NOMO-1 (cell line): ENCODE measurements around the gene RNF41.
"Not testable (repeated sequence)": the region's sequence is repeated elsewhere in the genome, so short reads cannot be mapped to it uniquely, and the experiment has no call there.

Source experiments
- DNase-seq, 2 experiments: peaks; one replicate each; lab custom pipeline; 2025; ENCODE audit not compliant: unreplicated experiment in 2 of 2; lab: John Stamatoyannopoulos, UW

Gene RNF41

DNA sequence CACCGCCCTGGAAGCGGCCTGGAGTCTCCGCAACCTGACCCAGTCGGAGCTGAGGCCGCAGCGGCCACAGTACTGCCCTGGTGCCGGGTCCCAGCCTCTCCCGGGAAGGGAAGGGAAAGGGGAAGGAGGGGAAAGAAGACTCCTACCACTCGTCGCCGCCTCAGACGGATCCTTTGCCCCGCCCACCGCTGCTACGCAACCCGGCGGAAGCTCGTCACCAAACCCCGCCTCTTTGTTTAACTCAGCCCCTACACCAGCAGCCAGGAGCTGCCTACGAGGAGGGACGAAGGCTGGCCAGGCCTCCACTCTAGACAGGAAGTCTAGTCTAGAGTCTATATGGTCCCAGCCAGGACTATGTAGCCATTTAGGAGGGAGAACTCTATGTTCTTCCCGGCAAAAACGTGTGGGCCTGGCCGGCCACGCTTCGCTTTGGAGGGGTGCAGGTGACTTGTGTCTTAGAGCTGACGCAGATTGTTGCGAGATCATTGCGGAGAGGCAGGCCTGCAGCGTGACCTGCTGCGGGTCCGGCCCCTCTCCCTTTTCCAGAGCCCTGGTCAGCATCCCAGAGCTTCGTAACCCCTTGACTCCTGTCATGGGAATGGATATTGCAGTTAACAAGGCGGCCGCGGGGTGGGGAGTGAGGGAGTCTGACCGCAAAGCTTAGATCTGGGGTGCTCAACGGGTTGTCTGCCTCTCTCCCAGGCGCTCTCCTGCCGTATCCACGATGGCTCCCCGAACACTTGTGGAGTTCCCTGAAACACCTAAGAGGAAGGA, at the start of gene RNF41:
Gene RNF41 (minus strand): TSS at position 166 of the 774 bp plus-strand sequence. CDS start 7,875 bp downstream, outside the sequence.
- DNase-seq: peak; percentile 96

DNA sequence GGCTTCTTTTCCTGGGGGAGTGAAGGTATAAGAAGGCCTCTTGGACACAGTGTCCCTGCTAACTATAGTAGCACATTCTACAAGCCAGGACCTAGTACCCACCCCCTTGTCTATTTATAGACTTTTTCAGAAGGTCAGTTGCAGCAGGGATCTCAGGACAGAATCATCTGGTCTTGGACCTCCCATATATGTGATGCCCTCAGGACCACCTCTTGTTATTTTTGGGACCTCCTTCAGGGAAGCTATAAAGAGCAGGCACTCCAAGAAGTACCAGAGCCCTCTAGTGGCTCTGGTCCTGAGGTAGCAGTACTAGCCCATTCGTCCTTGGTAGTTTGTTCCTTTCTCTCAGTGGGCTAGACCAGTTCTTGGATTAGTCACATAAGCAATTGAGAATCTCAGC, 49.3 kb upstream of the RNF41 start:
- peak in 1 of 2 experiments; percentile 17 for DNase-seq

DNA sequence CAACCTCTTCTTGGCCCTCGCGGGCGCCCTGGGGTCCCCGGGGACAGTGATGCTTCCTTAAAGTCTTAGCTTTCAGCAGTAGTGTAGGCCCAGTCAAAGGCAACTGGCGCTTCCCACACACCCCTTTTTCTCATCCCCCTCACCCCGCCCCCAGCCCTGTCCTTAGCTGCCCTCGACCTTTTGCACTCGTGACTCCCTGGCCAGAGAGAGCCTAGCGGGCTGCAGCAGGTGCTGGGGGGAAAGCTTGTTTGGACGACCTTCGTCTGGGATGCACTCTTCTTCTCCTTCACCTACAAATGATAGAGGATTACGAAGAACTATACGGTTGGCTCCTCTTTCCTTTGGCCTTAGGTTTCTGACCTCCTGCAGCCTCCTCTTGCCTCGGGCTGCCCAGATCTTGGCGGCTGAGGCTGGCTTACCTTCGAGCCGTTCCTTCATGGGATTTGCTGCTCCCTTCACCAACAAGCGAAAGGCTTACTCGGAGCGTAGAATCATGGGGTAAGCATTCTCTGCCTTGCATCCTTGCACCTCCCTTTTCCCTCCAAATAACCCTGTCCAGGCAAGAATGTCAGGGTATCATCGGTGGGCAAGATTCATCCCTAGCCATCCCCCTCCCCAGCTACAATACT, 45.8 kb upstream of the RNF41 start:
- DNase-seq: no peak

DNA sequence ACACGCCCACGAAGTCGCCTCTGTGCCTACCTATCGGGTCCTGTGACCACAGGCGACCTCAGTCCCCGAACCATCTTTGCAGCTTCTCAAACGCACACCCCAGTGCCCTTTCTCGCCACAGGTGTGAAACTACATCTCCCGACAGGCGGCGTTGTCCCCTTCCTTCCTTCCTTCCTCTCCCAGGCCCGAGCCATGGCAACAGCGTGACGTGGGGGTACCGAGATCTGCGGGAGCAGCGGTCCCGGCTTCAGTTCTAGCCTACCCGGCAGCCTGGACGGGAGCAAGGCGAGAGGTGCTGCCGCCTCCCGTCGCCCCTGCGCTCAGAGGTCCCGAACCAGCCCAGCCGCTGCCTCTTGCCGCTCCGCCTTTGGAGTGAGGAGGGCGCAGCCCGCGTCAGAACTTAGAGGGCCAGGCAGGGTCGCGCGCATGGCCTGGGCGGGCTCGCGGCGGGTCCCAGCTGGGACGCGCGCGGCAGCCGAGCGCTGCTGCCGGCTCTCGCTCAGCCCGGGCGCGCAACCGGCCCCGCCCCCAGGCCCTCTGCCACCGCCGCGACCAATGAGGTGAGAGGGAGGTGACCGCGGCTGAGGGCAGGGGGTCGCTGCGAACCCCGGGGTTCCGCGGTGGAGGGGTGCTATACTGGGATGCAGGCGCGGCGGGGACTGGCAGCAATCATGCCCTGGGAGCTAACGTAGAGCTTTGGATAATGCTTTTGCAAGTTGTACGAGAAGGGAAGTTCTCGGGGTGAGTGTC, 45.1 kb upstream of the RNF41 start, which contains the start of gene COQ10A:
Gene COQ10A (plus strand): TSS at position 250 of the 750 bp plus-strand sequence. CDS start 177 bp downstream, at position 427.
- DNase-seq: peak; percentile 80 to 85

DNA sequence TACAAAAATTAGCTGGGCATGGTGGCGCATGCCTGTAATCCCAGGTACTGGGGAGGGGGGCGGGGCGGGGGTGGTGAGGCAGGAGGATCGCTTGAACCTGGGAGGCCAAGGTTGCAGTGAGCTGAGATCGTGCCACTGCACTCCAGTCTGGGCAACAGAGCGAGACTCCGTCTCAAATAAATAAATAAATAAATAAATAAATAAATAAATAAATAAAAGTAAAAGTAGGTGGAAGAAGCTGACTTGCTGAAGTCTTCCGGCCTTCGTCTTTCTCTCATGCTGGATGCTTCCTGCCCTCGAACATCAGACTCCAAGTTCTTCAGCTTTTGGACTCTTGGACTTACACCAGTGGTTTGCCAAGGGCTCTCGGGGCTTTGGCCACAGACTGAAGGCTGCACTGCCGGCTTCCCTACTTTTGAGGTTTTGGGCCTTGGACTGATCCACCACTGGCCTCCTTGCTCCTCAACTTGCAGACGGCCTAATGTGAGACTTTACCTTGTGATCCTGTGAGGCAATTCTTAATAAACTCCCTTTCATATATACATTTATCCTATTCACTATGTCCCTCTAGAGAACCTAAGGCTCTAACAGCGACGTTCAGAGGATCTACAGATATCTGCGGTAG, 44.5 kb upstream of the RNF41 start:
- not testable (repeated sequence) for DNase-seq

DNA sequence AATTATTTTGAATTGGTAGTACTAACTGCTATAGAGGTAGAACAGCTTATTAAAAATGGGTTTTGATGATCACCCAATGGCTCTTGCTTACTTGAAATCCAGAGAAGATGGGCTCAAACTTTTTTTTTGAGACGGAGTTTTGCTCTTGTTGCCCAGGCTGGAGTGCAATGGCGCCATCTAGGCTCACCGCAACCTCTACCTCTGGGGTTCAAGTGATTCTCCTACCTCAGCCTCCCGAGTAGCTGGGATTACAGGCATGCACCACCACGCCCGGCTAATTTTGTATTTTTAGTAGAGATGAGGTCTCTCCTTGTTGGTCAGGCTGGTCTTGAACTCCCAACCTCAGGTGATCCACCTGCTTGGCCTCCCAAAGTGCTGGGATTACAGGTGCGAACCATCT, 41.2 kb upstream of the RNF41 start:
- not testable (repeated sequence) for DNase-seq

DNA sequence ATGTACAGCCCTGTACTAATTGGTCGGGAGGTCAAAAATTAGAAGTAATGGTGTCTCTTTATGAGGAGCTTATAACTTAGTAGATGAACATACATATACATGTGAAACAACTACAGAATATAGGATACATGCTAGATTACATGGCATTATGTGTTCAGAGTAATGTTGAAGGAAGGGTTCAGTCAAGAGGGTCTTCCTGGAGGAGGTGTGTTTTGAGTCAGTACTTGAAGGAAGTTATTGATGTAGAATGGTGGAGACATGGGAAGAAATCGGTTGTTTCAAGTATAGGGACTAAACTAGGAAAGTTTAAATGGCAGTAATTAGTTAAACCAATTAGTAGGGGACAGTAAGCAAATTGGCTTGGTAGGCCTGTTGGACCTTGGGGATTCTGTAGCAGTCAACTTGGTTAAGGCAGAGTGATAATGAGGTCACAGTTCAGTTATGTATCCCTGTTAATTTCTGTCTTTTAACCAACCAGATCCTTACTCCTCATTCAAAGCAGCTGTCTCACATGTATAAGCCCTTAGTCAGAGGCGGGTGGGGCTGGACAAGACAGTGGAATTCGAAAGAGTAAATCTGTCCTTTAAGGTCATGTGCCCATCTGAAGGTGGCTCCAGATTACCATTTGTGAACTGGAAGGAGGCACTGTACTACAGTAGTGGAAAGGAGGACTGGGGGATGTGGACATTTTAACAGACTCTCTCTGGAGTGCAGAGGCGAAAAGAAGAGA, 39.9 kb upstream of the RNF41 start:
- DNase-seq: no peak

DNA sequence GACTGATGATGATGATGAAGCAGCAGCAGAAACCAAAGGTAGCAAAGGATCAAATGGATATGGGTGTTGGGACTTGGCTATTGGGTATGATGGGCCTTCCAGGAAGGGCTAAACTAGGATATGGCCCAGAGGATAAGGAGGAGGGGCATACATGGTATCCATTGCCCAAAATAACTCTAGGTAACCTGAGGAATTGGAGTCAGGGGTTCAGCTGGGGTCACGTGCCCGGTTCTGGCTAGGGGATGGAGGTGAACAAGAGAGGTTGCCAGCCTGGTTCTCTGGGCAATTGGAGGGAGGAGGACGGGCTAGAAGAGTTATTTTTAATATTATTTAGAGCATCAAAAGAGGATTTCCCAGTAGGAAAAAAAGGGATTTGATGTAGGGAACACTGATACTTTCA, 39.2 kb upstream of the RNF41 start:
- no peak for DNase-seq

DNA sequence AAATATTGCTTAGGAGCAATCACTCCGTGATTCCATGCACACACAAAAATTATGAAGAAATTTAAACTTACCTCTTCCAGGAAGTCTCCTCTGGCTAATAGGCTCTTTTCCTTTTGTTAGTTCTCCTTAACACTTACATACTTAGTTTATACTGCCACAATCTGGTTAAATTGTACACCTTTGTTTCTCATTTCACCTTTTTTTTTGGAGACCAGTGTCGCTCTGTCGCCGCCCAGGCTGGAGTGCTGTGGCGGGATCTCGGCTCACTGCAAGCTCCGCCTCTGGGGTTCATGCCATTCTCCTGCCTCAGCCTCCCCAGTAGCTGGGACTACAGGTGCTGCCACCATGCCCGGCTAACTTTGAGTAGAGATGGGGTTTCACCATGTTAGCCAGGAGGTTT, 38.7 kb upstream of the RNF41 start:
- no peak for DNase-seq

DNA sequence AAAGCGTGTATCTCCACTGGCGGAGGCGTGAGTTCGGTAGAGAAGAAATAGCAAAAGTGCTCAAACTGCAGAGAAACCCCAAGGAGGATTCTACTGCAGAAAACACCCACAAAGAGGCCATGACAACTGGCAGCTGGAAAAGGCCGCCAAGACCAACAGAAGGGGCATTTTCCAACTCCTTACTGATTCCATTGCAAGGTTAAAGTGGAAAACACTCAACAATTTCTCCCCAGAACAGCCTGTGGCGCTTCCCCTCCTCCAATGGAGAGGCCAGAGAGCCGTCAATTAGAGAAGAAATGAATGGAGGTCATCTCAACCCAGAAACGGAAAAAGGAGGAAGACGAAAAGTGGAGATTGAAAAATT, 37.1 kb upstream of the RNF41 start:
- DNase-seq: peak; percentile 27 to 34

DNA sequence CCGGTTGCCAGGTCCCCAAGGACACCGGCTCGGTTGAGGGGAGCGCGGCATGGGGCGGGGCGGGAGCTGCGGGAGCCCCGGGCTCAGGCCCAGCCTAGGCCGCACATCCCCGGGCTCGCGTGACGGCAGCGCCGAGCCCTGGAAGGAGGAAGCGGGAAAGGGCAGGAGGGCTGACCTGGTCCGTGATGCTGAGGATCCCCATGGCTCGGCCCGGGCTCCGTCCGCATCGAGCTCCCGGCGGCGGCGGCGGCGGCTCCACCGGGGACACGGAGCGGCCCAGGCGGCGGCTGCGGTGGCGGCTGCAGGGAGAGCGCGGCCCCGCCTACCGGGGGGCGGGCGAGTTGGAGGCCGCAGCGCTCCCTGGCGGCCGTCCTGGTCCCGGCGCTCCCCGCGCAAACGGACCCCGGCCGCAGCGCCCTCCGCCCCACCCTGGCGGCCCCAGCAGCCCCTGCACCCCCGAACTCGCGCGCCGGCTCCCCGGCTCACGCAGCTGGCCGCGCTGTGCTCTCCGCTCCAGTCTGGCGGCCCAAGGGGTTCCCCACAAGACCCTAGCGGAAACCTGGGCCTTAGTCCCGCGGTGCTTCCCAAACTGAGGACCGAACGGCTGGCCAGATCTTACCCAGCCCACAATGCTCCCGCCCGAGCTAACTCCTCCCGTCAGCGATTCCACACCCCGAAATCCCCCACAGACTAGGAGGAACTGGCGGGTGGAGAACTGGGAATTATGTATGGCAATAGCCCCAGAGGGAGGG, 36.5 kb upstream of the RNF41 start, which contains the start of gene ANKRD52:
Gene ANKRD52 (minus strand): TSS at position 317 of the 752 bp plus-strand sequence. CDS start 115 bp downstream, at position 202.
- DNase-seq: peak; percentile 65 to 76

DNA sequence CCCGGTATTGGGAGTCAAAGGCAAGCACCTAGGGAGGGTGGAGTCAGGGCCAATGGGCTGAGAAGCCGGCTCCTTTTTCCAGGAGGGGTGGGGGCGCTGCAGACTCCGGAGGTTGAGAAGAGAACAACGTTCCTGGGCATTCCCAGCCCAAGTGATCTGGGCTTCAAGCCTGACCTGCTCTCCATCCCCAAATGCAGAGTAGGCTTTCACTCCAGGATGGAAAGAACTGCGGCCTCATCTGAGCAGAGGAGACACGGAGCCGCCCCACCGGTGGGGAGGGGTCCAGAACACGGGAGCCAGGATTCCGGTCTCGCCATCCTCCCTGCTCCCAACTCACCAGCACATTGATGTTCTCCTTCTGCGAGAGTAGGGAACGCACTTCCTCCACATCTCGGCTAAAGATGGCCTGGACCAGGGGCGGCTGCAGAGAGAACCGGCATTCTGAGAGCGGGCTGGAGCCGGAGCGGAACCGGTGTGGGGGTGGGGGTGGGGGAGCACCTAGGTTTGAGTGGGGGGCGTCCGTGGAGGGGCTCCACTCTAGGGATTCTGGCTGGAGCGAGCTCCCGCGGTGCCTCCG, 35.9 kb upstream of the RNF41 start:
- no peak for DNase-seq

DNA sequence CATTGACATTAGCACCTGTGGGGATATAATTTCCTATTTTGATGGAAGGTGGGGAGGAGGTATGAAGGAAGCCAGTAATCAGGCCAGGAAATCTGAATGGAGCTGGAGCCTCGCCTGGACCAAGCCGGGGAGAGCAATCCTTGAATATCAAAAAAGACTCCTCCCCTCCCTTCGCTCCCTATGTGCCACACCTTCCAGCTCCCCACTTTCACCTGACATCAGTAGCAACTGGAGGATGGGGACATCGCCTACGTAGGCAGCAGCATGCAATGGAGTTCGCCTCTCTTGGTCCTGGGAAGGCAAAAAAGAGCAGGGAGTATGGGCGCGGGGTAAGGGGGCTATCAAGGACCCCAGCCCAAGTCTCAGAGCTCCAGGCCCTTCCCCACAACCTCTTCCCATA, 35.3 kb upstream of the RNF41 start:
- no peak for DNase-seq

DNA sequence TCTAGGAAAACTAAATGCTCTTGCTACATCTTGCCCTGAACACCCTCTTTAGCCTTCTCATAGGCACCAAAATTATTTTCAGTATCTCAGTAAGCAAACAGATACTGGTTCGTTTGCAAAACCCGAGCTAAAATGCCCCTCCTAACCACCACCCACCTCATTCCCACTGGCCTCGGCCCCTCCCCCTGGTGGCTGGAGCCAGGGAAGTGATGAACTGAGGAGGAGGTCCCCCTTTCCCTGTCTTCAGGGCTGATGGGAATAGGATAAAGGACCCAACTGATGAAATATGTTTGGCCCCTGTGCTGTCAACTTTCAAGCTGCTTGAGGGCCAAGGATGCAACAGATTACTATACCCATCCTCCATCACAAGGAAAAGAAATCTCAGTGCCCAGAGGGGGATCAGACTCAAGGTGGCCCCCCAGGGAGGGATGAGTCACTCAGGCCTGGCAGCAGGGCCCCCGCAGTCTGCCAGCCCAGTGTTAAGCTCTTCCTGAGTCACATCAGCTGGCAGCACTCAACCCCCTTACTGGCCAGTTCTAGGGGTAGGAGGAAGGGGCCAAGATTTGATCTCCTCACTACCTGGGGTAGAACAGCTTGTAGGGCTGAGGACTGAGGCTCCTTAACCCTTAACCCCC, 34.7 kb upstream of the RNF41 start:
- no peak for DNase-seq

DNA sequence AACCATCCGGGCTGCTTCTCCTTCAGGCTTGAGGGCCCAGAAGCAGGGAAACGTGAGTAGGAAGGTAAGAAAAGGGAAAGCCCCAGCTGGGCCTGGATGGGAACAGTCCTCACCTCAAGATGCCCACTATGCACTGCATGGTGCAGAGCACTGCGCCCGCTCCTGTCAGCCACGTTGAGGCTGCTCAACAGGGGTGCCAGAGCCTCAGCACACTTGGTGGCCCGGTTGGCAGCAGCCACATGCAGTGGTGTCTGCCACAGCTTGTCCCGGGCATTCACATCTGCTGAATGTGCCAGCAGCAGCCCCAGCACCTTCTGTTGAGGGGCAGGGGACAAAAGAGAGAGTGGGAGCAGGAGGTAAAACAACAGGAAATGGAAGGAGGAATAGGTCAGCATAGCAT, 33.9 kb upstream of the RNF41 start:
- no peak for DNase-seq

DNA sequence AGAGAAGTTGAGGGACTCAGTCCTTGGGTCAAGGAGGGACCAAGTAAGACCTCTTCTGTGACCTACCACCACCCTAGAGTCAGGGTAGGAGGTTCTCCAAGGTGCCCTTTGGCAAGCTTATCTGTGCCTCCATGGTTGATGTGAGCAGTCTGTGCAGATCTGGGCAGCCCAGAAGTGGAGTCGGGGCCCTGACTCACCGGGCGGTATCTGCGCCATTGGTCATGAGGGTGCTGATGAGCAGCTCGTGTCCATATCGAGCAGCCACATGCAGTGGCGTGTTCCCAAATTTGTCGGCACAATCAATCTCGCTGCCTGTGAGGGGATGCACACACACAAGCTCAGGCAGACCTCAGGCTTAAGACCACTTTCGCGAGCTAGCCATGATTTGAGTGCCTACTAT, 31.4 kb upstream of the RNF41 start:
- no peak for DNase-seq

DNA sequence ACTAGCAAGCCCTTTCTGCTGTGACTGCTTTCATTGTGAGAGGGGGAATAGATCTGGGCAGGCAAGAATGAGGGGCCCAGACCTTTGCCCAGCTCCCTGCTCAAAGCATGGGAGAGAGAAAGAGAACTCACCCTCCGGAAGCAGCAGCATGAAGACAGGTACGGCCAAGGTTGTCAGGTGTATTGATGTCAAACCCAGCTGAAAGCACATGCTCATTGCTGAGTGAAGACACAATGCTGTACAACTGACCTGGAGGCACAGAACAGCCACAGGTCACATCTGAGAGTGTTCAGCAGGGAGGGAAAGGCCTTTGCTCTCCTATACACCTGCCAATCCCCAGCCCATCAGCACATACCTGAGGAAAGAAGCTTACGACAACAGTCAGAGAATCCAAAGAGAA, 30.9 kb upstream of the RNF41 start:
- no peak for DNase-seq

DNA sequence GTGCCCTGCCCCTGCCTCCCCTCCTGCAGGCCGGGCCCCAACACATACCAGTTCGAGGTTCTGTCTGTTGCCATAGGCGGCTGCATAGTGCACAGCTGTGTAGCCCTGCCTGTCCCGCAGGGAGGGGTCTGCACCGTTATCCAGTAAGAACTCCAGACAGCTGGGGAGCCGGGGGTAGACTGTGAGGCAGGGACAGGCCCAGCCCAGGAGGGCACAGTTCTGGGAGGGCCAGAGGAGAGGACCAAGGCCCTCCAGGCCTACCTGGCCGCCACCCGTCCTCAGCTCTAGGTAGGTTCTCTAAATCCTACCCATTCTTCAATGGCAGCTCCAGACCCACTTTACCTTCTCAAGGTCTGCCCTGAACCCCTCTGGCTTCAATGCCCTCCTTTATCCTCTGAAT, 27.0 kb upstream of the RNF41 start:
- DNase-seq: no peak

DNA sequence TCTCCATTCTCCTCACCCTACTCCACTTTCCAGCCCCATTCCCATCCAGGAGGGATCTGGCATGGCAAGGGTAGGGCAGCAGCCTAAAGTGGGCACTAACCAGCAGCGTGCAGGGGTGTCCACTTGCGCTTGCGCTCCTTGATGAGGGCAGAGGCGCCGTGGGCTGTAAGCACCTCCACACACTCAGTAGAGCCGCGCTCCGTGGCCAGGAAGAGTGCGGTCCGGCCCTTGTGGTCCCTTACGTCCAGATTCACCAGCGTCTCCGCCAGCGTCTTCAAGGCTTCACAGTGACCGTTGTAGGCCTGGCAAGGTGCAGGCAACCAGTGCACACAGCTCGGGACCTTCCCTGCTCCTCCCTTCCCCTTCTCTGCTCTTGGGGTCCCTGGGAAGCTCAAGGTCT, 26.2 kb upstream of the RNF41 start:
- no peak for DNase-seq
